SH-SY5Y (cell line): ENCODE results near the gene KAT6B.

ENCODE experiments used
- GATA2 ChIP-seq: IDR thresholded peaks from 2 replicates; pipeline ENCODE4 v1.6.1; 2011; ENCODE audit warnings: mild to moderate bottlenecking, low read depth, low read length
- GATA3 ChIP-seq: IDR thresholded peaks from 2 replicates; pipeline ENCODE4 v1.6.1; 2011; ENCODE audit warnings: low read depth, mild to moderate bottlenecking, low read length, moderate library complexity

- TF ChIP-seq GATA3 (no peak), GATA2 (no peak)
Observed at GRCh38 chr10:74841265-74841973, 15.0 kb downstream of the KAT6B start.
